BJ (cell line): ENCODE results near the gene COL6A3. TPM values are rescaled to one million over a fixed set of nuclear protein-coding genes. Genes with fewer than 3 reads are reported as not detected.
"Not testable (repeated sequence)": the region's sequence is repeated elsewhere in the genome, so short reads cannot be mapped to it uniquely, and the experiment has no call there.

Source experiments
- CTCF ChIA-PET: fragments of 350-600 bp; formaldehyde crosslinking; extraction: SDS; loops from one replicate; lab custom pipeline; 2021; ENCODE audit warnings: antibody characterized with exemption, inconsistent platforms; lab: Yijun Ruan, JAX
- POLR2A ChIA-PET: fragments of 300-600 bp; sonication (Branson Sonifier 250); formaldehyde crosslinking; extraction: SDS; loops from one replicate; lab custom pipeline; 2021; ENCODE audit warnings: antibody characterized with exemption; lab: Charles Lee
- DNase-seq: peaks from one replicate; pipeline ENCODE4 v3.0.0-alpha.2; 2011; ENCODE audit warnings: low read depth
- H3K27me3 ChIP-seq: 2 replicates; pipeline ENCODE4 v1.6.0; 2011; ENCODE audit warnings: low read length; ENCODE audit not compliant: control insufficient read depth, insufficient read depth
- H3K36me3 ChIP-seq: 2 replicates; pipeline ENCODE4 v1.5.1; 2011; ENCODE audit warnings: low read length; ENCODE audit not compliant: control insufficient read depth, insufficient read depth
- H3K4me3 ChIP-seq: 2 replicates; pipeline ENCODE4 v1.5.1; 2011; ENCODE audit warnings: low read depth, mild to moderate bottlenecking, control low read depth, low read length
- CTCF ChIP-seq: IDR thresholded peaks from 2 replicates; pipeline ENCODE4 v1.5.1; 2011; ENCODE audit warnings: low read depth, mild to moderate bottlenecking, control low read depth, inconsistent platforms, low read length, moderate library complexity; ENCODE audit not compliant: insufficient read depth
- polyA plus RNA-seq: library from polyadenylated mRNA; depleted of rRNA; stranded (reverse); fragments of >200 nt; gene quantifications from 2 replicates; pipeline ENCODE4 v1.2.3, GENCODE V29; 2011

COL6A3 gene
- polyA plus RNA-seq, 1 experiment, result 695 TPM

- DNase-seq, result peak; percentile 89
- TF ChIP-seq CTCF, result no peak
- POLR2A ChIA-PET, result interaction anchor here (1.0 to 1.3 kb wide), 2 partner anchors 10 to 24 kb away, joined by 4 read pairs; no protein-coding TSS in a partner anchor
Measured at GRCh38 chr2:237304763-237305514, 109.0 kb downstream of the COL6A3 start.

GRCh38 chr2:237303244-237303643, 110.7 kb downstream of the COL6A3 start:
- H3K27me3 ChIP-seq, DNase-seq, H3K36me3 ChIP-seq, H3K4me3 ChIP-seq: not testable (repeated sequence)
- ChIA-PET POLR2A (interaction anchor here (1.3 kb wide), 1 partner anchor 12 kb away, joined by 4 read pairs; no protein-coding TSS in a partner anchor), CTCF (interaction anchor here (0.6 to 1.2 kb wide), 4 partner anchors 8 to 18 kb away, joined by 3 to 5 read pairs (median 3); no protein-coding TSS in a partner anchor)

More at GRCh38 chr2:237304763-237305514, 109.0 kb downstream of the COL6A3 start:
- no peaks in the 10 kb centered on the region for H3K27me3 ChIP-seq
- H3K36me3 ChIP-seq, result no peaks in the 10 kb centered on the region
- H3K4me3 ChIP-seq, result no peak overlapping the region
- CTCF ChIA-PET, result interaction anchor here (0.6 to 2.1 kb wide), 6 partner anchors 8 to 139 kb away, joined by 3 to 7 read pairs (median 3); no protein-coding TSS in a partner anchor

GRCh38 chr2:237301595-237301994, 112.4 kb downstream of the COL6A3 start:
- ChIA-PET CTCF (interaction anchor here (1.7 kb wide), 1 partner anchor 13 kb away, joined by 3 read pairs; no protein-coding TSS in a partner anchor), POLR2A (no interaction called here)
- no peak overlapping the region for H3K4me3 ChIP-seq
- H3K36me3 ChIP-seq, result no peaks in the 10 kb centered on the region
- H3K27me3 ChIP-seq, result no peaks in the 10 kb centered on the region
- TF ChIP-seq CTCF, result no peak
- no peak for DNase-seq

GRCh38 chr2:237300739-237301138, 113.2 kb downstream of the COL6A3 start:
- ChIA-PET CTCF (interaction anchor here (1.8 kb wide), 1 partner anchor 46 kb away, joined by 6 read pairs; no protein-coding TSS in a partner anchor), POLR2A (no interaction called here)
- Histone ChIP-seq H3K4me3 (no peak overlapping the region), H3K36me3 (no peaks in the 10 kb centered on the region), H3K27me3 (no peaks in the 10 kb centered on the region)
- no peak for DNase-seq
- TF ChIP-seq CTCF, result no peak

GRCh38 chr2:237299906-237300305, 114.1 kb downstream of the COL6A3 start:
- CTCF ChIA-PET, result interaction anchor here (0.7 to 1.8 kb wide), 4 partner anchors 45 to 175 kb away, joined by 3 to 6 read pairs (median 4); no protein-coding TSS in a partner anchor
- TF ChIP-seq CTCF, result no peak

More at GRCh38 chr2:237299906-237300305, 114.1 kb downstream of the COL6A3 start:
- POLR2A ChIA-PET, result interaction anchor here (0.6 to 1.0 kb wide), 5 partner anchors 13 to 214 kb away, joined by 3 to 4 read pairs (median 3); no protein-coding TSS in a partner anchor
- H3K36me3 ChIP-seq, result no peaks in the 10 kb centered on the region
- DNase-seq, result peak; percentile 97
- no peaks in the 10 kb centered on the region for H3K27me3 ChIP-seq
- H3K4me3 ChIP-seq, result no peak overlapping the region
